Psoas muscle (tissue), 8 donors: ENCODE measurements around the gene MYO5C. TPM values are rescaled to one million over a fixed set of nuclear protein-coding genes. Genes with fewer than 3 reads are reported as not detected.
"Not testable (repeated sequence)": the region's sequence is repeated elsewhere in the genome, so short reads cannot be mapped to it uniquely, and the experiment has no call there.

Experiments used
- ATAC-seq, 4 donors: fragments of 200-7000 bp; cut with Tn5 transposase; one replicate each; pipeline ENCODE4 v1.9.1; 2020; ENCODE audit warnings: moderate library complexity in 3 of 4, mild to moderate bottlenecking in 2 of 4
- DNase-seq, 2 donors: peaks; one replicate each; pipeline ENCODE4 v3.0.0-alpha.2; 2020
- H3K27ac ChIP-seq: fragments of 200-600 bp; one replicate; pipeline ENCODE4 v1.8.0; 2022
- H3K27me3 ChIP-seq, 3 donors: fragments of 200-600 bp in 1 of 3; one replicate each; pipeline versions ENCODE4 v1.6.1 to v1.8.0; 2013 to 2022; ENCODE audit warnings: low read length in 2 of 3, mild to moderate bottlenecking in 2 of 3, moderate library complexity in 1 of 3; ENCODE audit not compliant: insufficient read depth in 3 of 3
- H3K36me3 ChIP-seq, 2 donors: fragments of 200-600 bp in 1 of 2; one replicate each; pipeline versions ENCODE4 v1.6.1 to v1.8.0; 2013 to 2022; ENCODE audit warnings: low read depth in 1 of 2, mild to moderate bottlenecking in 1 of 2, moderate library complexity in 1 of 2; ENCODE audit not compliant: insufficient read depth in 1 of 2
- H3K4me1 ChIP-seq: fragments of 200-600 bp; one replicate; pipeline ENCODE4 v1.8.0; 2022
- H3K4me3 ChIP-seq: fragments of 200-600 bp; one replicate; pipeline ENCODE4 v1.8.0; 2022; ENCODE audit warnings: mild to moderate bottlenecking
- H3K9me3 ChIP-seq: fragments of 200-600 bp; one replicate; pipeline ENCODE4 v1.8.0; 2022
- CTCF ChIP-seq: fragments of 200-600 bp; IDR thresholded peaks from one replicate; pipeline ENCODE4 v1.8.0; 2022; ENCODE audit warnings: antibody characterized with exemption
- WGBS, 3 donors: extraction: QIAGEN DNeasy Blood & Tissue Kit; methylation state at CpG; one replicate each; pipeline versions ENCODE4 v1.1.6 to v1.1.7; 2013; 5-methylcytosine and 5-hydroxymethylcytosine counted together
- intact Hi-C, 2 donors: fragments of 100-400 bp; cut with DNase I; formaldehyde crosslinking; loops; one replicate each; pipeline versions ENCODE4 v1.11.0 to v1.14.2; 2022
- polyA plus RNA-seq, 3 donors: library from polyadenylated mRNA; stranded (reverse); fragments of 200-250 nt; gene quantifications; one replicate each; pipeline ENCODE4 v1.2.3, GENCODE V29; 2013
- total RNA-seq, 4 donors: library from RNA; stranded (reverse); fragmentation: NEBNext Ultra II Directional in 2 of 4; extraction: Animal tissue kit (Norgen Biotek cat#: 25700) in 2 of 4; gene quantifications; one replicate each; pipeline versions ENCODE4 v1.2.1 to v1.2.4, GENCODE V29; 2021 to 2023
- donor health status: healthy with polysubstance abuse.
- donor health status: DM: no; HTN: no; CAD: no; lungs with moderate emphysema.
- donor health status: Bipolar disorder and iron deficiency.
- donor health status: healthy.
- donor health status: DM: yes; HTN: yes; CAD: no.
- donor health status: DM: no; HTN: no; CAD: no.
- donor health status: DM: no; HTN: no; CAD: no.
- donor health status: DM: yes; HTN: yes; CAD: no.

Gene MYO5C
- total and polyA plus RNA-seq, 7 donors: 0.53 to 3.0 (median 1.2) TPM

GRCh38 chr15:52178765-52179164 is 116.8 kb downstream of the MYO5C start:
- Histone ChIP-seq H3K36me3 (no peaks in the 10 kb centered on the region), H3K4me1 (no peaks in the 10 kb centered on the region), H3K27ac (no peak overlapping the region), H3K27me3 (peaks cover 0 to 31% (median 2%) of the 10 kb centered on the region in 3 donors), H3K4me3 (peak overlapping the region; percentile 82), H3K9me3 (no peaks in the 10 kb centered on the region)
- 29 to 39% (median 31%) methylated on average over 10 of the region's 10 CpGs for WGBS, 3 donors
- no peak for DNase-seq
- TF ChIP-seq CTCF: no peak
- ATAC-seq: no peak
- intact Hi-C loops: no loop called here

GRCh38 chr15:52172869-52173268 is 122.7 kb downstream of the MYO5C start:
- H3K4me3 ChIP-seq: no peak overlapping the region
- ATAC-seq (no peak), DNase-seq (no peak)
- H3K4me1 ChIP-seq: no peaks in the 10 kb centered on the region
- intact Hi-C loops: no loop called here
- no peak overlapping the region for H3K27ac ChIP-seq
- H3K36me3 ChIP-seq: no peaks in the 10 kb centered on the region
- no peaks in the 10 kb centered on the region for H3K9me3 ChIP-seq
- no peak for TF ChIP-seq CTCF
- WGBS, 3 donors: 87 to 94% (median 91%) methylated on average over 2 of the region's 2 CpGs
- H3K27me3 ChIP-seq: no peaks in the 10 kb centered on the region

DNA sequence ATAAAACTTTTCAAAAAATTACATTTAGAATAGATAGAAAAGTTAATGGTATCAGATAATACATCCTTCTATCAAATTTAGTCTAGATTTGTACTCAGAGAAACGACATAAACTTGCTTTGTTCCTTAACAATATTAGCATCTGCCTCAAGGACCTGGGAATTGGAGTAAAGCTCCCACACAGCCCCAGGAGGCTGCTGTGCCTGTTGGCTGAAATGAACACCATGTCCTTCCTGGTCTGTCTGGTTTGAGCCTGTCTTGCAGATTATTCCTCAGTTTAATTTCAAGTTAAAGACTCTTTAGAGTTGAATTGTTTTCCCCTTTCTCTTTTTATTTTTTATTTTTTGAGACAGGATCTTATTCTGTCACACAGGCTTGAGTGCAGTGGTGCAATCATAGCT is 123.8 kb downstream of the MYO5C start:
- Histone ChIP-seq H3K4me1 (no peaks in the 10 kb centered on the region), H3K27me3 (no peaks in the 10 kb centered on the region), H3K27ac (no peak overlapping the region), H3K4me3 (no peak overlapping the region), H3K36me3 (no peaks in the 10 kb centered on the region), H3K9me3 (no peaks in the 10 kb centered on the region)
- ATAC-seq (no peak), DNase-seq (no peak)
- no peak for TF ChIP-seq CTCF
- intact Hi-C loops: no loop called here
- 12 to 25% (median 24%) methylated on average over 1 of the region's 1 CpG for WGBS, 3 donors

DNA sequence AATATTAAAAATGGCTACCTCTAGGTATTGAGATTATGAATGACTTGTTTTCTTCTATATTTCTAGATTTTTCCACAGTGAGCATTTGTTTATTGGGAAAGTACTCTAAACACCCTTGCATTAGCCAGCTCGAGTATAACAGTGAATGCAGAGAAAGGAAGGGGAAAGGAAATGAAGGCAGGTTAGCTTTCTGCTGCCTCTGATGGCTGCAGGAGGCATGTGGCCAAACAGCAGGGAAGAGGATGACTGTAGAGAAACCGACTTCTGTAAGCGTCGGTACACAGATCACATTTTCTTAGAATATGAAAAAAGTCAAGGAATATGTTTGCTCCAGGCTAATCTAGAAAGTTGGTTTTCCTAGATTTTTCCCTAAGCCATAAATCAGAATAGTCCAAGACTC is 124.2 kb downstream of the MYO5C start:
- no peaks in the 10 kb centered on the region for H3K9me3 ChIP-seq
- no peak overlapping the region for H3K27ac ChIP-seq
- no peak overlapping the region for H3K4me3 ChIP-seq
- H3K36me3 ChIP-seq: no peaks in the 10 kb centered on the region
- intact Hi-C loops: no loop called here
- WGBS, 3 donors: 19 to 30% (median 27%) methylated on average over 4 of the region's 4 CpGs
- H3K27me3 ChIP-seq: no peaks in the 10 kb centered on the region
- TF ChIP-seq CTCF: no peak
- DNase-seq (no peak), ATAC-seq (no peak)
- no peaks in the 10 kb centered on the region for H3K4me1 ChIP-seq

DNA sequence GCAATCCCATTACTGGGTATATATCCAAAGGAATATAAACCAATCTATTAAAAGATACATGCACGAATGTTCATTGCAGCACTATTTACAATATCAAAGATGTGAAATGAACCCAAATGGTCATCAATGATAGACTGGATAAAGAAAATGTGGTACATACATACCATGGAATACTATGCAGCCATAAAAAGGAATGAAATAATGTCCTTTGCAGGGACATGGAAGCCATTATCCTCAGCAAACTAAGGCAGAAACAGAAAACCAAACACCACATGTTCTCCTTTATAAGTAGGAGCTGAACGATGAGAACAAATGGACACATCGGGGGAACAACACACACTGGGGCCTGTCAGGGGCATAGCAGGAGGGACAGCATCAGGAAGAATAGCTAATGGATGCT is 125.4 kb downstream of the MYO5C start:
- ATAC-seq, H3K27me3 ChIP-seq, H3K9me3 ChIP-seq, intact Hi-C loops, H3K36me3 ChIP-seq, H3K4me1 ChIP-seq, DNase-seq, H3K27ac ChIP-seq, H3K4me3 ChIP-seq: not testable (repeated sequence)
- 91 to 95% (median 93%) methylated on average over 3 of the region's 3 CpGs for WGBS, 3 donors

DNA sequence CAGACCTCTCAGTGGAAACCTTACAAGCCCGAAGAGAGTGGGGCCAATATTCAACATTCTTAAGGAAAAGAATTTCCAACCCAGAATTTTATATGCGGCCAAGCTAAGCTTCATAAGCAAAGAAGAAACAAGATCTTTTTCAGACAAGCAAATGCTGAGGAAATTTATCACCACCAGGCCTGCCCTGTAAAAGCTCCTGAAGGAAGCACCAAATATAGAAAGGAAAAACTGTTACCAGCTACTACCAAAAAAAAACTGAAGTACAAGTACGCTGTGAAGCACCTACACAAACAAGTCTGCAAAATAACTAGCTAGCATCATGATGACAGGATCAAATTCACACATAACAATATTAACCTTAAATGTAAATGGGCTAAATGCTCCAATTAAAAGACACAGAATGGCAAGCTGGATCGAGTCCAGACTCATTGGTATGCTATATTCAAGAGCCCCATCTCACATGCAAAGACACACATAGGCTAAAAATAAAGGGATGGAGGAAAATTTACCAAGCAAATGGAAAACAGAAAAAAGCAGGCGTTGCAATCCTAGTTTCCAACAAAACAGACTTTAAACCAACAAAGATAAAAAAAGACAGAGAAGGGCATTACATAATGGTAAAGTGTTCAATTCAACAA is 130.0 kb downstream of the MYO5C start:
- DNase-seq, H3K27me3 ChIP-seq, H3K4me3 ChIP-seq, ATAC-seq, H3K27ac ChIP-seq, H3K36me3 ChIP-seq, intact Hi-C loops, H3K4me1 ChIP-seq, H3K9me3 ChIP-seq: not testable (repeated sequence)
- WGBS, 3 donors: 79 to 89% (median 87%) methylated on average over 5 of the region's 5 CpGs
